Dermis blood vessel endothelial cell (primary cell): ENCODE measurements around the gene ARPC2. TPM values are rescaled to one million over a fixed set of nuclear protein-coding genes. Genes with fewer than 3 reads are reported as not detected.
A peak's percentile ranks its signal among the peaks of the same experiment; 100 is the strongest.
"Not testable (repeated sequence)": the region's sequence is repeated elsewhere in the genome, so short reads cannot be mapped to it uniquely, and the experiment has no call there.

Source experiments
- DNase-seq: peaks from one replicate; pipeline ENCODE4 v3.0.0; 2010
- total RNA-seq: library from RNA; depleted of rRNA; stranded (reverse); fragments of >200 nt; gene quantifications from 2 replicates; pipeline ENCODE4 v1.2.3, GENCODE V29; 2014

The ARPC2 gene
- 278 and 352 TPM in 2 replicates for total RNA-seq

DNA sequence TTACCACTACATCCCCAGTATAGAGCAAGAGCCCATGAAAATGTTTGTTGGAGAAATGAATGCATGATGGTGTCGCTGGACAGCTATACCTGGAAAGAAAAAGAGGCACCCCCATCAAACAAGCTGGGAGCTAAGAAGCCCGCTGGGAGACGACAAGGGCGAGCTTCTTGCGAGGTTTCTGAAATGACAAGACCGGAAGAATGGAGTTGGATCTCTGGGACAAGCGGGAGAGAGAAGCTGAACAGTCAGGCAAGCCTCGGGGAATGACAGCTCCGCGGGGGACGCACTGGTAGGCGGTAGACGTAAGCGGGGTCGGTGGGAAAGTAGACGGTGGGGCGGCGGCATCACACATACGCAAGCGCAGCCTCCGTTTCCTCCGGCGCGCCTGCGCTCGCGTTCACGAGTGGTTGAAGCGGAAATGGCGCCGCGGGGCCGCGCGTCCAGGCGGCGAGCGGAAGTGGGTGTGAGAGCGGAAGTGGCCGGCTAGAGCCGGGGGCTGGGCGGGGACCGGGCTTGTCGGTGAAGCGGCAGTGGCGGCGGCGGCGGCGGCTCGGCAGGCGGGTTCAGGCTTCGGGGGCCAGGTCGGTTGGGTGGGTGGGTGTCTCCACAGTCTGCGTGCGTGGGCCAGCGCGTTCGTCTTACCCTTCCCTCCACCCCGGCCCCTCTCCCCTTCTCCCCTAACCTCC, at the start of gene ARPC2:
Gene ARPC2, plus strand, starts transcription at position 516 of the 686 bp plus-strand sequence. CDS start 282 bp downstream, outside the sequence.
- peak; percentile 98 for DNase-seq

- no peak for DNase-seq
Measured at GRCh38 chr2:218168016-218168415, 49.0 kb upstream of the ARPC2 start.

DNA sequence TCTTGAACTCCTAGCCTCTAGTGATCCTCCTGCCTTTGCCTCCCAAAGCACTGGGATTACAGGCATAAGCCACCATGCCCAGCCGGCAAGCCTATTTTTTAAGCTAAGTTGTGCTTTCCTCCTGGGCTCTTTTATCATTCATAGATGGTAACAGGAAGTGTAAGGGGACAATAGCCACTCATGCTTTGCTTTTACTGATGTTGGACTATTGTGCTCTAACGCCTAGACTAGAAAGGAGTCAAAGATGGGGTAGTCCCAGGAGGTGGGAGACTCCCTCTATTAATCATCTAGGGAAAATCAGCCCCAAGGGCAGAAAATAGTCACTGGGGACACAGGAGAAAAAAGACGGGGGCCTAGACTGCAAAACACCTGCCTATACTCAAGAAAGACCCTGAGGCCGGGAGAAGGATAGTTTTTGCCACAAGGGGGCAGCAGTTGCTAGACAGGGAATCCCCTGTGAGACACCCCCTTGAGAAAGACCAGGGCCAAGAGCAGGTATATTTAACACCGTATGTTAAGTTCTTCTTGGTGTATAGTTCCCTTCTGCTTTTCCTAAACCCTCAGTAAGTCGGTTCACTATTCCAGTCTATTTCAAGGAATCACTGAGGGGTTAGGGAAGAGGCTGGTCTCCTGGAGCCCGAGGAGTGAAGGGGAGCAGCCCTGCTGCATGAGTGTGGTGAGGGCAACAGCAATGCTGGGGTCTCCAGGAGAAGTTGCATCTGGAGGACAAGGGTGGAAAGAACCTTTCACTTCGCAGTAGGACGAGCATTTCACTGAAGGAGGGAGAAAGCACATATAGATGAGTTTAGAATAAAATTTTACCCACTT, 48.1 kb upstream of the ARPC2 start:
- peak; percentile 71 for DNase-seq

DNA sequence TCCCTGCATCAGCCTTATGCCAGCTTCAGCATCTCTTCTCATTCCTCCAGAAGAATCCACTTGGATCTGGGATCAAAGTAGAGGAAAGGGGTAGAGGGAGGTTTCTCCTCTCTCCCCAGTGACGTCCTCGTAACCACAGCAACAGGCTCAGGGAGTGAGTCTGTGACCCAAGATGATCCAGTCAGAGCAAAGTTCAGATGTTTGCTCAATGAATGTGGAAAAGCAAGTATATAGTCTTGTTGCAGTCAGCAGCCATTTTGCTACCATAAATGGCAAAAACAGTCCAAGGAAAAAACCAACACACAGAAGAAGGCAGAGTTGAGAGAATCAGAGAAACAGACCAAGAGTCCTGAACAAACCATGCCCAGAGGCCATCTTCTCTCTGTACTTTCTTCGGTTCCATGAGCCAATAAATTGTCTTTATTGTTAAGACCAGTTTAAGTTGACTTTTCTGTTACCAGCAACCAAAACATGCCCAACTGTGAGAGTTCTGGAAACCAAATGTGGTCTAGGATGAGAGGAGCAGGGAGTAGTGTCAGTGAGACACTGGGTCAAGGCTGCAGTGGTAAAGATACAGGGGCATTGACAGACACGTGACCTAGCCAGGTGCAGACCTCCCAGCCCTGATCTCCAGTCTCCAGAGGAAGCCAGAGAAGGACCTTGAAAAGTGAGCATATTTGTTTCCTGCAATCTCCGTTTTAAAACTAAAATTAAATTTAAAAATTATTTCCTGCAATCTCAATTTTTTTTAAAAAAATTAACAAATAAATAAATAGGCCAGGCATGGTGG, 47.0 kb upstream of the ARPC2 start:
- no peak for DNase-seq

DNA sequence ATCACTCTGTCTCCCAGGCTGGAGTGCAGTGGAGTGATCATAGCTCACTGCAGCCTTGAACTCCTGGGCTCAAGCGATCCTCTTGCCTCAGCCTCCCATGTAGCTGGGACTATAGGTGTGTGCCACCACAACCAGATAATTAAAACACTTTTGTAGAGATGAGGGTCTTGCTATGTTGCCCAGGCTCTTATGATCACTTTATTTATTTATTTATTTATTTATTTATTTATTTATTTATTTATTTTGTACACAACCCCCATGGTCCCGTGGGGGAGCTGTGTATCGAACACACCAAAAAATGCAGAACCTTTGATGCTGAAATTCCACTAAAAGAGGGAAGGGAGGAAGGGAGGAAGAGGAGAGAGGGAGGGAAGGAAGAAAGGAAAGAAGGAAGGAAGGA, 45.2 kb upstream of the ARPC2 start:
- not testable (repeated sequence) for DNase-seq

GRCh38 chr2:218172845-218173244, 44.1 kb upstream of the ARPC2 start:
- DNase-seq, result no peak

GRCh38 chr2:218179782-218180181, 37.2 kb upstream of the ARPC2 start:
- DNase-seq, result no peak

- no peak for DNase-seq
Measured at GRCh38 chr2:218180467-218181114, 36.4 kb upstream of the ARPC2 start.

GRCh38 chr2:218184331-218184730, 32.7 kb upstream of the ARPC2 start:
- no peak for DNase-seq

DNA sequence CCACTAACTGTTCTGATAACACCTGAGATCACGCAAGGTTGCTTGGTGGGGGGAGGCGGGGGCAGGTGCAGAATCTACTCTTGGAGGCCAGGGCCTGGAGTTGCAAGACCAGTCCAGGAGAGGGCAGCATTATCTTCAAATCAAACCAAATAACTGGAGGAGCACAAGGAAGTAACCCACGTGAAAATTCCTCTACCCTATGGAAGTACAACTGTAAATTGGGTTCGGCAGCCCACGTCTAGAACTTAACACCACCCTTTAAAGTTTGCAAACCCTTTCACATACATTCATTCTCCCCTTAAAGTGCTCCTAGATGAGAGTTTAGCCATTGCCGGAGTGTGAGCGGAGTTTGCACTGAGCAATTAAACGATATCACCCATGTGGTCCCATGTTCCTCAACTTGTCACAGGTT, 30.6 kb upstream of the ARPC2 start:
- peak; percentile 84 for DNase-seq

- DNase-seq, result no peak
Measured at GRCh38 chr2:218186876-218187275, 30.1 kb upstream of the ARPC2 start.

DNA sequence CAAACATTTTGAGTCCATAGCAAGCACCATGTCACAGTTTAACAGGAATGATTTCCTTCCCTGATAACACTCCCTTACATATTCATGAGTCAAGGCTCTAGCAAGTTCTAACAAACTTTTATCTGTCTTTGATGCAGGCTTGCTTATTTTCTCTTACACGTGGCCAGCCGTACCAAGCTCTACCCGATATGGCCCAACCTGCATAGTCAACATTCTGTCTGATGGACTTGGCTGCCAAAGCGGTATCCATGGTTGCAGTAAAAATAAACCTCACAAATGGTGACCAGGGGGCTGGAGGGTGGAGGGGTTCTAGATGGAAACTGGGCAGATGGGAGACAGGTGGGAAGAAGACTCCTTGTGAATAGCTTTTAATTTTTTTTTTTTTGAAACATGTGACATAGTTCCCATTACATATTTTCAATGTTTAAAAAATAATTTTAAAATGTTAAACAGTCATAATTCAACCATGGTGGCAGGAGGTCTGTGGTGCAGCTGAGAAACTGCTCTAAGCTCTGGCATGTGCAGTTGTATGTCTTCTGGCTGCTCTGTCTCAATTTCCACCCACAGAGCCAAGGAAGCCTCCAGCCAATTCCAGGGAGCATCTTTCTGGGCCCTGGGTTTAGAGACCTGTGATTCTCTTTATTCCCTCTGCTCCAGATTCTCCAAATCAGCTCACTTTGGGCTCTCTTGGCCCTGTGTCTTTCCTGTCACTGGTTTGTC, 29.5 kb upstream of the ARPC2 start:
- DNase-seq, result no peak

DNA sequence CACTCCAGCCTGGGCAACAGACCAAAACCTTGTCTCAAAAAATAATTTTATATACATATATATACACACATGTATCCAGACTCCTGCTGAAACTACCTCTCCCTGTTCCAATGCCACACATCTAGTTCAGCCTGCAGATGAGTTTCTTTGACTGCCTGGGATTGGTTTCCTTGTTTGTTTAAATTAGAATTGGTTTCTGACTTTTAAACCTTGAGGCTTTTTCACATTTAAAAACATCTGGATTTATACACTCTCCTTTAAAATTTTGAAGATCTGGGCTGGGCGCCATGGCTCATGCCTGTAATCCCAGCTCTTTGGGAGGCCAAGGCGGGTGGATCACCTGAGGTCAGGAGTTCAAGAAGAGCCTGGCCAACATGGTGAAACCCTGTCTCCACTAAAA, 28.5 kb upstream of the ARPC2 start:
- DNase-seq, result no peak

DNA sequence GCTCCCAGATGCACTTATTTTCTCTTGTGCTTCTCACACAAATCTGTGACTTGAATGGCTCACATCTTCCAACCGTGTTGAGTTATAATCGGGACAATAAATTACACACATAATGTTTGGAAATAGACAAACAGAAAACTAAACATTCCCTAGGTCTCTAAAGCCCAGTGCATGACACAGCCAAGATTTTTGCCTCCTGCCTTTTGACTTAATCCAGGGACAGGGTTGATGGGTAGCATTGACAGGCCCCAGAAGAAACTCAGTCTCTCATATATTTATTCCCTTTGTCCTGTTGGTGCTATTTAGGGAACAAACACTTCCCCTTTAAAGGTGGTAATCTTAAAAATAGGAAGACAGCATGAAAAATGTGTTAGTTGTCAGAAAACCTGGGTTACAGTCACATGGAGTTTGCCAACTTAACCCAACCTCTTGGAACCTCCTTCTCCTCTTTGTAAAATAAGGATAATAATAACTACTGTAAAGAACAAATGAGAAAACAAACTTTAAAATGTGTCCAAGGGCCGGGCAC, 24.0 kb upstream of the ARPC2 start:
- DNase-seq, result no peak

DNA sequence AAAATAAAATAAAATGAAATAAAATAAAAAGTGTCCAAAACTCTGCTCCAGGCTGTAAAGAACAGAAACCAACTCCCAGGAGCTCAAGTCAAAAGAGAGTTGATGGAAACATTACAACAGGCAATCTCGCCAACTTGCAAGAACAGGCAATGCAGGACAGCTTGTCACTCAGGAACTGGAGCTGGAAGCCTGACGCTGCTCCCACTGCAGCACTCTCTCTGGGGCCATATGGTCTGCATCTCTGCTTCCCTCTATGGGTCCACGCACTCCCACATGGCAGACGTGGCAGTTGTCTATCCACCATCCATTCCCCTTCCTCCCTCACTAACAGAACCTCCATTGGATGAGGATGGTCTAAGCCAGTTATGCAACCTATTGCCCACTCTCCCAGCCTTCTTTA, 23.3 kb upstream of the ARPC2 start:
- no peak for DNase-seq

DNA sequence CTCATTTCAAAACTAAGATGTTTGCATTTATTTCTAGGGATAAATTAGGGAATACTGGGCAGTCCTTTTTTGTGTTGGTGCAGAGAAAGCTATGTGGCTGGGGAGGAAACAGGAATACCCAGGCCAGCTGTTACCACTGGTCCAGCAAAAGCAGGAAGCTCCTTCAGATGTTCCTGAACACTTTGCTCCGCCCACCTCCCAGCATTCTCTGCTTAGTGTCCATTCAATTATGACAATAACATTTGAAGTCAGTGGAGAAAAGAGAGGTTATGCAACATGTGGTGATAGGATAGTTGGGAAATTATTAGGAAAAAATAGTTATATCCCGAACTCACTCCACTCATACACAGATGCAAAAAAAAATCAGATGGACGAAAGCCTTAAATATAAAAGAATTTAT, 22.1 kb upstream of the ARPC2 start:
- no peak for DNase-seq

DNA sequence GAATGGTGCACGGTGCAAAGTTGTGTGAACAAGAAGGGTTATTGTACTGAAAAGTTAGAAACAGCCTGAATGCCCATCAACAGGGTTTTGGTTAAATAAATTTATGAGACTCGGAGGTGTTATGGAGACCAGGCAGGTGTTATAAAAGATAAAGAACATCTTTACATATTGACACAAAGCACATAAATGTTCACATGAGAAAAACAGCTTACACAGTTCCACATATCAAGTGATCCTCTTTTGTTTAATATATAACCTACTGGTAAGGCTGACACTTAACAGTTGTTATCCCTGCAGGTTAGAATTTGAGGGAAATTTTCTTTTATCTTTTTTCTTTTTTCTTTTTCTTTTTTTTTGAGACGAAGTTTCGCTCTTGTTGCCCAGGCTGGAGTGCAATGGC, 20.0 kb upstream of the ARPC2 start:
- no peak for DNase-seq

- DNase-seq, result no peak
Measured at GRCh38 chr2:218202266-218202665, 14.7 kb upstream of the ARPC2 start.

DNA sequence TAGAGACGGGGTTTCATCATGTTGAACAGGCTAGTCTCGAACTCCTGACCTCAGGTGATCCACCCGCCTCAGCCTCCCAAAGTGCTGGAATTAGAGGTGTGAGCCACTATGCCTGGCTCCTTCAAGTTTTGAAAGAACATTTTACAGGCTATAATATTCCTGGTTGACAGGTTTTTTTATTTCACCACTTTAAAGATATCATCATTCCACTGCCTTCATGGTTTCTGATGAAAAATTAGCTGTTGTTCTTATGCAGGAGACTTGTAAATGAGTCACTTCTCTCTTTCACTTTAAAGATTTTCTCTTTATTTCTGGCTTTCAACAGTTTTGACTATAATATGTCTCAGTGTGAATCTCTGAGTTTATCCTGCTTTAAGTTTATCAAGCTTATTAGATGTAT, 7.9 kb upstream of the ARPC2 start:
- no peak for DNase-seq

- no peak for DNase-seq
Measured at GRCh38 chr2:218214116-218214515, 2.9 kb upstream of the ARPC2 start.

DNA sequence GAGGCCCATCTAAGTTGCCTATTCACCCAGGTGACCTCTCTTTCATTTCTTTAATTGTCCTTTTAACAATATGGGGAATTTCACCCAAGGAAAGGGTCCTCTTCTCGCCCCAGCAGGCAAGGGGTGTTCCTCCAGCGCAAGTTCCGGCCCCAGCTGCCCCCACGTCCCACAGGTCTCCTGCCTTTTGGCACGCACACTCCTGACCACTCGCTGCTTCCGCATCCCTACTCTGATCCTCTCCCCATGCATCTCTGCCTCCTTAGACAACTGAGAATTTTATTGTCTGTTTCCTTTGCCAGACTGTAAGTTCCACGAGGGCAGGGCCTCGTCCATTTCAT, 684 bp upstream of the ARPC2 start:
- no peak for DNase-seq
